ENCODE data around the gene GAGE10.
A peak's percentile ranks its signal among the peaks of the same experiment; 100 is the strongest.

The GAGE10 gene

GRCh38 chrX:49269767-49270248, 33.6 kb upstream of the GAGE10 start, which contains the start of gene PPP1R3F:
PPP1R3F (plus strand) TSS chrX:49269793; CDS start chrX:49269870, 77 bp downstream.
- ATAC-seq (peak; percentile 7), DNase-seq (no peak)
- Mint-ChIP-seq H3K4me3 (peak within 1 kb of the TSS; percentile 87 to 91), H3K9me3 (no peaks in the 10 kb centered on the region), H3K4me1 (peaks cover 73% of the 10 kb centered on the region), H3K27ac (peak within 1 kb of the TSS; percentile 99 to 100), H3K27me3 (no peaks in the 10 kb centered on the region)

DNA sequence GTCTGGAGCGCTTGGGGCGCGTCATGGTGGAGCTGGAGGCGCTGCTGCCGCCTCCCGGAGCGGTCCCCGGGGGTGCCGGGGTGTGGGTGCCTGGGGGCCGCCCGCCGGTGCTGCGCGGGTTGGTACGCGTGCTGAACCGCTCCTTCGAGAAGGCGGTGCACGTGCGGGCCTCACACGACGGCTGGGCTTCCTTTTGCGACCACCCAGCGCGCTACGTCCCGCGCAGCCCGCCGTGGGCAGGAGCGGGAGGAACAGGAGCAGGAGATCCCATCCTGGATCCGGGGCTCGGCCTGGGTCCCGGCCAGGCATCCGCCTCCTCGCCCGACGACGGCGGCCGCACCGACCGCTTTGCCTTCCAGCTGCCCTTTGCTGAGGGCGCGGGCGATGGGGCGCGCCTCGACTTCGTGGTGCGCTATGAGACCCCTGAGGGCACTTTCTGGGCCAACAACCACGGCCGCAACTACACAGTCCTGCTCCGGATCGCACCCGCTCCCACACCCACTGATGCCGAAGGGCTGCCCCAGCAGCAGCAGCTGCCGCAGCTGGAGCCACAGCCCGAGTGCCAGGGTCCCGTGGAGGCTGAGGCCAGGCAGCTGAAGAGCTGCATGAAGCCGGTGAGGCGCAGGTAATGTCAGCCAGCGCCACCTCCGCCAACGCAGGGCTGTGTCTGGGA, 33.1 kb upstream of the GAGE10 start:
- peak overlapping the region; percentile 74 to 83 for H3K4me3 Mint-ChIP-seq
- peaks cover 73% of the 10 kb centered on the region for H3K4me1 Mint-ChIP-seq
- no peaks in the 10 kb centered on the region for H3K9me3 Mint-ChIP-seq
- ATAC-seq = no peak
- no peaks in the 10 kb centered on the region for H3K27me3 Mint-ChIP-seq
- peak overlapping the region; percentile 70 to 73 for H3K27ac Mint-ChIP-seq
- DNase-seq = no peak

DNA sequence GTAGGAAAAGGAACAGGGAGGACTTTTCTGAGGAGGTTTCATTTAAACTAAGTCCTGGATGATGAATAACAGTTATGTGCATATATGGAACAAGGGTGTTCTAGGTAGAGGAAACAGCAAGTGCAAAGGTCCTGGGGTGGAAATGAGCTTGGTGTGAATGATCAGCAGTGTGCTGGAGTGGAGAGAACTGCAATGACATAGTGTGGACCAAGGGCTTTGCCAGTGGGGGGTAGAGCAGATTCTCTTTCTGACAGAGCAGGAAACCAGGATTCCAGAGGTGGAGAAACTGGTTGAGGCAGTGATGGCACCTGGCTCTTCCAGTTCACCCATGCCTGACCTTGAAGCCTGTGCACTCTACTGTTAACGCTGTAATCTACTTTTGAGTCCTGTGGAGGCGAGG, 32.1 kb upstream of the GAGE10 start:
- DNase-seq = no peak
- Mint-ChIP-seq H3K27ac (peak overlapping the region in 1 of 2 donors; percentile 70), H3K27me3 (no peaks in the 10 kb centered on the region), H3K4me3 (peak overlapping the region; percentile 74 to 83), H3K4me1 (peaks cover 73% of the 10 kb centered on the region), H3K9me3 (no peaks in the 10 kb centered on the region)
- no peak for ATAC-seq

DNA sequence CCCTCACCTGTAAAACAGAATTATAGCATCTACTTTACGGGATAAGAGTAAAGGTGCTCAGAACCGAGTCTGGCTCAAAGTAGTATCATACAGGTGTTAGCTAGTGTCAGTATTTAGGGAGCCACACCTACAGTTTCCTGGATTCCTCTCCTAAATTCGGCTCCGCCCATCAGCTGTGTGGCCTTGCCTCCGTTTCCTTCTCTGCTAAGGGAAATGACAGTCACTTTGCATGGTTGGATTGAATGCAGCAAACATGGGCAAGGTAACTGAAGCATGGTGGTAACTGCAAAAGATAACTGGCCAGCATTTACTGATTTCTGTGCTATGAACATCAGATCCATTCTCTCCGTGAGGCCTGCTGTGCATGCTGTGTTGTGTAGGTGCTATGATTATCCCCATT, 31.0 kb upstream of the GAGE10 start:
- peak overlapping the region; percentile 45 to 61 for H3K27ac Mint-ChIP-seq
- peaks cover 76% of the 10 kb centered on the region for H3K4me1 Mint-ChIP-seq
- H3K27me3 Mint-ChIP-seq = no peaks in the 10 kb centered on the region
- peak overlapping the region; percentile 74 to 83 for H3K4me3 Mint-ChIP-seq
- no peaks in the 10 kb centered on the region for H3K9me3 Mint-ChIP-seq
- DNase-seq (no peak), ATAC-seq (no peak)

- peak; percentile 24 for ATAC-seq
- no peaks in the 10 kb centered on the region for H3K9me3 Mint-ChIP-seq
- peak; percentile 37 to 60 for DNase-seq
- H3K27ac Mint-ChIP-seq = peak overlapping the region; percentile 92 to 95
- peaks cover 76% of the 10 kb centered on the region for H3K4me1 Mint-ChIP-seq
- H3K27me3 Mint-ChIP-seq = no peaks in the 10 kb centered on the region
- H3K4me3 Mint-ChIP-seq = peak overlapping the region; percentile 74 to 83
Measured at GRCh38 chrX:49273181-49273727, 30.2 kb upstream of the GAGE10 start.

DNA sequence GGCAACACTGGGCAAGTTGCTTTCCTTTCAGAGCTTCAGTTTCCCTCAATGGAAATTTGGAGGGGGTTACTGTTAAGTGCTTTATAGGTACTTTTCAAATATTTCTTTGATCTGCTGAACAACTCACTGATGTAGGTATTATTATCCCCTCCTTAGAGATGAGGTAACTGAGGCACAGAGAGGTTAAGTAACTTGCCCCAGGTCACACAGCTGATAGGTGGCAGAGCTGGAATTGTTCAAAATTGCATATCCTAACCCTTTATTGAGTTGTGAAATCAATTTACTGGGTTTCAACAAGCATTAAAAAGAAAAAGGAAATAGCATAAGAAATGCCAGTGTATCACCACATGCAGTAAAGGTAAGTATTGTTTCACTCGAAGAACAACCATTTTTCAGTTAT, 27.2 kb upstream of the GAGE10 start:
- Mint-ChIP-seq H3K9me3 (no peaks in the 10 kb centered on the region), H3K4me1 (peaks cover 87% of the 10 kb centered on the region), H3K27me3 (no peaks in the 10 kb centered on the region), H3K4me3 (peak overlapping the region; percentile 26 to 64), H3K27ac (peak overlapping the region in 1 of 2 donors; percentile 69)
- ATAC-seq = no peak
- DNase-seq = no peak

DNA sequence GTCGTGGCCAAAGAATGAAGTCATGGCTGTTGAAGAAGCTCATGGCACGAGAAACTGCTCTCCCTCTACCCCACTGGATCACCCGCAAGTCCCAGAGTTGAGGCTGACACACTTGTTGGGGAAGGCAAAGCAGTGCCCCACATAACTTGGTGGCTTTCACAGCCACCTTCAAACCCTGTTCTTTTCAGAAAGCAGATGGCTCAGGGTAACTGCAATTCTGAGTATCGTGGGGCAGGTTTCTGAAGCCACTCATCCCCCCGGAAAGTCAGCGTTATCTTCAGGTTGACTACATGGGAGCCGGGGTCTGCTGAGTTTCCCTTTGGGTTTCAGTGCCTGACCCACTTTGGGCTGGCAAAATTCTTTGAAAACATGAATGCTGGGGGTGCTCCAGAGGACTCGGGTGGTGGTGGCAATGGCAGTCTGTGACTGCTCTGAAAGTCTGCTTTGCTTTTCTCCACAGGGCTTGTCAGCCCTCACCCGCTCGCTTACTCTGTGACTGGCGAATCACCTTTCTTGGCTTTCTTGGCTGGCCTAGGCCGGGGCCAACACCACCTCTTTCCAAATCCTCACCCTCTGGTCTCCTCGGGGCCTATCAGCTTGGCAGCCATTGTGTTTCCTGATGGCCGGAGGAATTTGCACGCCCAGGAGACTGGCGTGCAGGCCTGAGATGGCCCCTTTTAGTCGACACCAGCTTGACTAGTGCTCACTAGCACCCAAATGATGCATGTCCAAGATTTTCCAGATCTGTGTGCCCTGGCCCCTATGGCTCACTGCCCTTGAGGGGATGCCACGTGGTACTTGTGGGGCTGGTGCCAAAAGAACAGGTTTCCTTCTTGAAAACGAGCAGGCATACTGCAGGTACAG, 26.5 kb upstream of the GAGE10 start:
- no peaks in the 10 kb centered on the region for H3K9me3 Mint-ChIP-seq
- ATAC-seq (peak; percentile 39), DNase-seq (peak in 1 of 2 donors; percentile 25)
- peak overlapping the region; percentile 95 to 97 for H3K27ac Mint-ChIP-seq
- peak overlapping the region; percentile 58 to 77 for H3K4me3 Mint-ChIP-seq
- peaks cover 81% of the 10 kb centered on the region for H3K4me1 Mint-ChIP-seq
- no peaks in the 10 kb centered on the region for H3K27me3 Mint-ChIP-seq

DNA sequence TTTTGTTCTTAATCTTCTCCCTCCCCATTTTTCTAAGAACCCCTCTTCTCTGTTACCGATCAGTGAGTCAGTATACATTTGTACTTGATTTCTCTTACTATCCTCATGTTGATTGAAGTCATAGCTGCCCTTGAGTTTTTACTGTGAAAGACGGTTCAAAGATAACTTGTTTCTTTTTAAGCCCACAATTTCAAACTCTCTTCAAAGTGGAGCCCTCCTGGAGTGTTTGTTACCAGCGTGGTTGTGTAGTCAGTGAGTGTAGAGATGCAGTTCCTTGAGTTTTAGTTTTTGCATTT, 26.0 kb upstream of the GAGE10 start:
- Mint-ChIP-seq H3K4me1 (peaks cover 81% of the 10 kb centered on the region), H3K4me3 (peak overlapping the region; percentile 58 to 77), H3K27ac (peak overlapping the region; percentile 95 to 97), H3K9me3 (no peaks in the 10 kb centered on the region), H3K27me3 (no peaks in the 10 kb centered on the region)
- DNase-seq = no peak
- peak; percentile 39 for ATAC-seq

GRCh38 chrX:49278081-49278480, 25.4 kb upstream of the GAGE10 start:
- ATAC-seq = no peak
- DNase-seq = no peak
- Mint-ChIP-seq H3K27me3 (no peaks in the 10 kb centered on the region), H3K27ac (peak overlapping the region; percentile 95 to 97), H3K4me1 (peaks cover 81% of the 10 kb centered on the region), H3K9me3 (no peaks in the 10 kb centered on the region), H3K4me3 (peak overlapping the region; percentile 58 to 77)

- Mint-ChIP-seq H3K27me3 (no peaks in the 10 kb centered on the region), H3K4me3 (no peak overlapping the region), H3K9me3 (no peaks in the 10 kb centered on the region), H3K4me1 (peaks cover 47% of the 10 kb centered on the region), H3K27ac (no peak overlapping the region)
- no peak for ATAC-seq
- no peak for DNase-seq
Measured at GRCh38 chrX:49282647-49283011, 20.8 kb upstream of the GAGE10 start.

GRCh38 chrX:49284212-49284611, 19.2 kb upstream of the GAGE10 start:
- DNase-seq = no peak
- H3K27ac Mint-ChIP-seq = no peak overlapping the region
- no peaks in the 10 kb centered on the region for H3K9me3 Mint-ChIP-seq
- no peak for ATAC-seq
- H3K4me3 Mint-ChIP-seq = no peak overlapping the region
- H3K27me3 Mint-ChIP-seq = no peaks in the 10 kb centered on the region
- H3K4me1 Mint-ChIP-seq = peaks cover 42% of the 10 kb centered on the region

- Mint-ChIP-seq H3K9me3 (no peaks in the 10 kb centered on the region), H3K4me3 (no peak overlapping the region), H3K4me1 (peaks cover 34% of the 10 kb centered on the region), H3K27me3 (no peaks in the 10 kb centered on the region), H3K27ac (no peak overlapping the region)
- ATAC-seq (no peak), DNase-seq (no peak)
Measured at GRCh38 chrX:49286136-49286535, 17.3 kb upstream of the GAGE10 start.

GRCh38 chrX:49286581-49286980, 16.9 kb upstream of the GAGE10 start:
- ATAC-seq (no peak), DNase-seq (no peak)
- no peaks in the 10 kb centered on the region for H3K27me3 Mint-ChIP-seq
- peaks cover 38% of the 10 kb centered on the region for H3K4me1 Mint-ChIP-seq
- no peak overlapping the region for H3K4me3 Mint-ChIP-seq
- H3K27ac Mint-ChIP-seq = no peak overlapping the region
- H3K9me3 Mint-ChIP-seq = no peaks in the 10 kb centered on the region

DNA sequence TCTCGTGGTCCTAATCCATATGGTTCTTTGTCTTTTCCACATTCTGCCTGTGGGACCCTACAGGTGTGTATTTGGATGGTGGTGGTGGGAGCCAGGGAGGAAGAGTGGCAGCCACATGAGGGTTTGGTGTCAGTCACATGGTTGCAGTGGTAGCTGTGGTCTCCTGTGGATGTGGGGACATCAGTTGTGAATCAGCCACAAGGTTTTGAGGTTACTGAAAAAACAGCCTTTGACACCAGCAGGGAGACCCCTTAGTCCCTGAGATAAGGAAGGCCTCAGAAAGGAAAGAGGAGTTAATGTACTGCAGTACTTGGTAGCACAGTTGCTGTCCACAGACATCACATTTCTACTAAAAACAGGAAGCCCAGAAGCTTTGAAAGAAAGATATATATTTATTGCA, 15.8 kb upstream of the GAGE10 start:
- DNase-seq = no peak
- peak; percentile 53 for ATAC-seq
- Mint-ChIP-seq H3K27ac (peak overlapping the region in 1 of 2 donors; percentile 80), H3K4me3 (no peak overlapping the region), H3K9me3 (no peaks in the 10 kb centered on the region), H3K27me3 (no peaks in the 10 kb centered on the region), H3K4me1 (peaks cover 41% of the 10 kb centered on the region)

DNA sequence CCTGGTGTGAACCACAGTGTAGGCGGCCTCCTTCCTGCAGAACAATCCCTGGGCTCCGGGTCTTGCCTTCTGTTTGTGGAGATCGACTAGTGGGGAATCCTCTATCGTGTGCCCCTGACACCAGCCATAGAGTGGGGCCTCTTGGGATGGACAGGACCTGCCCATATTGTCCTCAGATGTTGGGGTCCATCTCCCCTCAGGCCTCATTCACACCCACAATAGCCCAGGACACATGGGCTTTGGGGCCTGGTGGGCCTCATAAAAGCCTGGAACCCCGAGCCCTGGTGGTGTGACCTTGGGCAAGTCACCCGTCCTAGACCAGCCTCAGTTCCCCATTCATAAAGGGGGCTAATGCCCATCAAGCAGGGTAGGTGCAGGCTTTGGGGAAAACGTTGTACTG, 13.2 kb upstream of the GAGE10 start:
- no peak overlapping the region for H3K27ac Mint-ChIP-seq
- no peaks in the 10 kb centered on the region for H3K9me3 Mint-ChIP-seq
- H3K4me1 Mint-ChIP-seq = peaks cover 41% of the 10 kb centered on the region
- H3K4me3 Mint-ChIP-seq = no peak overlapping the region
- ATAC-seq (no peak), DNase-seq (no peak)
- no peaks in the 10 kb centered on the region for H3K27me3 Mint-ChIP-seq
